ENCODE results near the gene GALNT1. TPM values are rescaled to one million over a fixed set of nuclear protein-coding genes. Genes with fewer than 3 reads are reported as not detected.

The GALNT1 gene
- total RNA-seq, 1 experiment from 2014 or later = 54.7 TPM

GRCh38 chr18:35618289-35618688, 36.7 kb downstream of the GALNT1 start:
- intact Hi-C loops (cut with micrococcal nuclease) = no loop called here
- ChIA-PET POLR2A (no interaction called here), RAD21 (ENCODE audit: low non-redundant PET in 1 of 2, low total read pairs in 2 of 2, uncharacterized antibody in 2 of 2, unreplicated experiment in 2 of 2) (no interaction called here), CTCF (no interaction called here)
- H3K36me3 ChIP-seq (ENCODE audit: control insufficient read depth in 1 of 2, insufficient read depth in 2 of 2, low read length in 2 of 2) = no peaks in the 10 kb centered on the region
- H3K4me1 ChIP-seq (ENCODE audit: control insufficient read depth in 1 of 2, insufficient read depth in 2 of 2, low read length in 2 of 2) = peaks cover 2 to 6% of the 10 kb centered on the region in 2 experiments; a peak in 2 of 4 replicates
- no TSS peak for BruUV-seq (replicated peaks)
- H4K20me1 ChIP-seq (ENCODE audit: insufficient read depth) = no peaks in the 10 kb centered on the region
- DNase-seq (ENCODE audit: low read depth, low spot score) (no peak), ATAC-seq (no peak)
- no peak overlapping the region for H3K9ac ChIP-seq (ENCODE audit: low read length)
- peaks cover 11% of the 10 kb centered on the region for H3K79me2 ChIP-seq (ENCODE audit: insufficient read depth, low read length)
- H3K4me2 ChIP-seq (ENCODE audit: low read length) = no peak overlapping the region
- no peak for TF ChIP-seq CTCF (IDR thresholded peaks at IDR 0.05 in 2 of 3, conservative IDR thresholded peaks at IDR 0.05 in 1 of 3; ENCODE audit: borderline replicate concordance in 1 of 3, insufficient read depth in 1 of 3, low read depth in 2 of 3, low read length in 2 of 3)
- TF ChIP-seq SP1 (IDR thresholded peaks at IDR 0.05; ENCODE audit: low read depth) = no peak
- TF ChIP-seq YY1 (IDR thresholded peaks at IDR 0.05; ENCODE audit: extremely low read depth, insufficient replicate concordance, low read depth, low read length) = no peak
- TF ChIP-seq POLR2AphosphoS5 (IDR thresholded peaks at IDR 0.05; ENCODE audit: low read depth, low read length) = no peak
- no peak for TF ChIP-seq ZNF274 (IDR thresholded peaks at IDR 0.05; ENCODE audit: low read depth, low read length)
- no peak for TF ChIP-seq ZBTB33 (IDR thresholded peaks at IDR 0.05; ENCODE audit: extremely low read depth, insufficient replicate concordance, low read length)
- no peak for TF ChIP-seq POLR2A (IDR thresholded peaks at IDR 0.05; ENCODE audit: borderline replicate concordance, extremely low read depth, insufficient read depth, insufficient read length)
- no peak for TF ChIP-seq EZH2 (IDR thresholded peaks at IDR 0.05)
- no peak for TF ChIP-seq EGR1 (IDR thresholded peaks at IDR 0.05; ENCODE audit: low read depth)
- TF ChIP-seq CBX3 (IDR thresholded peaks at IDR 0.05; ENCODE audit: low read depth) = no peak
- TF ChIP-seq SRF (IDR thresholded peaks at IDR 0.05; ENCODE audit: low read depth) = no peak
- TF ChIP-seq REST (IDR thresholded peaks at IDR 0.05; ENCODE audit: low read depth) = no peak
- no peak for TF ChIP-seq TCF7L2 (IDR thresholded peaks at IDR 0.05; ENCODE audit: borderline replicate concordance, extremely low read depth, insufficient read depth, insufficient read length)
- no peak for TF ChIP-seq SIN3A (IDR thresholded peaks at IDR 0.05; ENCODE audit: low read depth)
- TF ChIP-seq CEBPB (IDR thresholded peaks at IDR 0.05; ENCODE audit: low read depth) = no peak
- no peak for TF ChIP-seq ATF3 (IDR thresholded peaks at IDR 0.05)
- TF ChIP-seq ZFX (IDR thresholded peaks at IDR 0.05) = no peak
- no peak for TF ChIP-seq ELF1 (IDR thresholded peaks at IDR 0.05; ENCODE audit: borderline replicate concordance, low read depth)
- H3K9me3 ChIP-seq (ENCODE audit: control insufficient read depth in 1 of 2, insufficient read depth in 1 of 2, low read depth in 1 of 2, low read length in 2 of 2) = no peaks in the 10 kb centered on the region
- H3K27me3 ChIP-seq (ENCODE audit: insufficient read depth, low read length) = no peaks in the 10 kb centered on the region
- no peaks in the 10 kb centered on the region for H3K9me2 ChIP-seq (ENCODE audit: insufficient read depth)
- no peak overlapping the region for H3K27ac ChIP-seq (ENCODE audit: low read depth, low read length)
- no peak overlapping the region for H2AFZ ChIP-seq (ENCODE audit: low read depth, low read length, poor library complexity, severe bottlenecking)
- no peak overlapping the region for H3K4me3 ChIP-seq (replicated peaks in 1 of 2; ENCODE audit: low read depth in 1 of 2, low read length in 2 of 2)
